SK-N-SH (cell line): ENCODE measurements around the gene DRD4.

ENCODE experiments used
- CTCF ChIP-seq: fragments of 200-600 bp; sonication (generic); IDR thresholded peaks from 2 replicates; pipeline ENCODE4 v1.6.1; 2017; ENCODE audit warnings: antibody characterized with exemption, mild to moderate bottlenecking, moderate library complexity
- SIN3A ChIP-seq: IDR thresholded peaks from 2 replicates; pipeline ENCODE4 v1.6.1; 2012; ENCODE audit warnings: low read depth, mild to moderate bottlenecking, low read length, moderate library complexity, borderline replicate concordance

- TF ChIP-seq CTCF (no peak), SIN3A (no peak)
Observed at GRCh38 chr11:621838-622237, 15.2 kb upstream of the DRD4 start.
